ENCODE measurements around the gene VRK3.
"Not testable (repeated sequence)": the region's sequence is repeated elsewhere in the genome, so short reads cannot be mapped to it uniquely, and the experiment has no call there.

The VRK3 gene, protein sequence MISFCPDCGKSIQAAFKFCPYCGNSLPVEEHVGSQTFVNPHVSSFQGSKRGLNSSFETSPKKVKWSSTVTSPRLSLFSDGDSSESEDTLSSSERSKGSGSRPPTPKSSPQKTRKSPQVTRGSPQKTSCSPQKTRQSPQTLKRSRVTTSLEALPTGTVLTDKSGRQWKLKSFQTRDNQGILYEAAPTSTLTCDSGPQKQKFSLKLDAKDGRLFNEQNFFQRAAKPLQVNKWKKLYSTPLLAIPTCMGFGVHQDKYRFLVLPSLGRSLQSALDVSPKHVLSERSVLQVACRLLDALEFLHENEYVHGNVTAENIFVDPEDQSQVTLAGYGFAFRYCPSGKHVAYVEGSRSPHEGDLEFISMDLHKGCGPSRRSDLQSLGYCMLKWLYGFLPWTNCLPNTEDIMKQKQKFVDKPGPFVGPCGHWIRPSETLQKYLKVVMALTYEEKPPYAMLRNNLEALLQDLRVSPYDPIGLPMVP

DNA sequence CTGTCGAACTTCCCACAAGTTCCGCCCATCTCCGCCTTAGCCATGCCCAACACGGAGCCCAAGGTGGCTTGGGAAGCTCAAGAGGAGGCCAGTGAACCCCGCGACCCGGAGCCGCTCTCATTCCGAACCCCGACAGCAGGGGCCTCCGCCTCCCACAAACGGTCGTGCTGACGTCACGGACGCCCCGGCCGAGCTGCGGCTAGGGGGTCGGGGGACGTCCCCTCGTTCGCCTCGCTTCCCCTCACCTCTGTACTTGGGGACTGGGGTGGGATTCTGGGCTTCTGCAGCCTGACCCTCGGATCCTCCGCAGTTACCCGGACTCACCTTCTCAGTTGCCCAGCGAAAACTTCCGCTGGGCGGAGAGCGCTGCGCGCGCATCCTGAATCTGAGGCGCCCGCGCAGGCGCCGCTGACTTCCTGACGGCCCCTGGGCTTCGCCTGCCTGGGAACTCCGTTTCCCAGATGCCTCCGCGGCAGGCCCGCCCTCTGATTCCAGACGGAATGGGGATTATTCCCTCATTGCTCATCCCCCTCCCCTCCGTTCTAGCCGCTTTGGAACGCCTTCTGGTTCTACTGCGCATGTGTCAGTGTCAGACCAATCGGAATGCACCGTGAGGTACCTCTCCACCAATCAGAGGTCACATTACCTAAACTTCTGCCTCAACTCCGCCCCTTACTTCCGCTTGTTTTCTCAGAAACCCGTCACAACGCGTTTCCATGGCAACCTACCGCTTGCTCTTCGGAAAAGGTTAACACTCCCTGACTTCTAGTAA, at the start of gene VRK3:
TSS of gene VRK3 (minus strand) at position 351 of the 772 bp plus-strand sequence. CDS start 9,210 bp downstream, outside the sequence.
- peak; percentile 99 for DNase-seq

DNA sequence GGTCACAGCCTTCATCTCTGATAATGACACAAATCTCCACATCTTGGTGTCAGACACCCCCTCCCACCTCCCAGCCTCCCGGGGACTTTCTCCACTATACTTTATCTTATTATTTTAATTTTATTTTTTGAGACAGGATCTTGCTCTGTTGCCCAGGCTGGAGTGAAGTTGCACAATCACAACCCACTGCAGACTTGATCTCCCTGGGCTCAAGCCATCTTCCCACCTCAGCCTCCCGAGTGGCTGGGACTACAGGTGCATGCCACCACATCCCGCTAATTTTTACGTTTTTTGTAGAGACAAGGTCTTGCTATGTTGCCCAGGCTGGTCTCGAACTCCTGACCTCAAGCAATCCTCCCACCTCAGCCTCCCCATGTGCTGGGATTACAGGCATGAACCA, 43.2 kb upstream of the VRK3 start:
- not testable (repeated sequence) for DNase-seq

DNA sequence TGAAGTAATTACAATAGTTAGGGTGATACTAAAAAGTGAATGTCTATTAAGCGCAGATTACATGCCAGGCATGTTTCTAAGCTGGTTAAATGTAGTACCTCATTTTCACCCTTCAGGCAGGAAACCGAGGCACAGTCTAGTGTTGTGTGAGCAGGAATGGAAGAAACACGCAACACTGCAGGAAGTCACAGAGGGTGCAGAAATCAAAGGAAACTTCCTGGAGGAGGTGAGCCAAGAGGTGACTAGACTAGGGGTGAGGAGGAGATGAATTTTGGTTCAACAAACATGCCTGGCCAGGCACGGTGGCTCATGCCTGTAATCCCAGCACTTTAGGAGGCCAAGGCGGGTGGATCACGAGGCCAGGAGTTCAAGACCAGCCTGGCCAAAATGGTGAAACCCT, 42.4 kb upstream of the VRK3 start:
- no peak for DNase-seq

DNA sequence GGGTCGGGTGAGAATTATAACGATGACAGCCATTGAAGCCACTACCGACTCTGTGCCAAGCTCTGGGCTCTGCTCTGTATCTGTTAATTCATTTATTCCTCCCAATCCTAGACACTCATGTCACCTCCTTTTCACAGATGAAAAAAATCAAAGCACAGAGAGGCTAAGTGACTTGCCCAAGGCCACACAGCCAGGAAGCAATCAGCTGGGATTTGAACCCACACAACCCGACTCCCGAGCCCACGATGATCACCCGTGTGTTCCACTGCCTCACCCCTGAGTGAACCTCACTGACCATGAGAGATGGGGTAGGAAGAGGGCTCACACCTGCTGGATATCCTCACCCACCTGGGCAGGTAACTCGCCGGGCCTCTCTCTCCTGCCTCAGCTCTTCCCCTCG, 40.8 kb upstream of the VRK3 start:
- no peak for DNase-seq

DNA sequence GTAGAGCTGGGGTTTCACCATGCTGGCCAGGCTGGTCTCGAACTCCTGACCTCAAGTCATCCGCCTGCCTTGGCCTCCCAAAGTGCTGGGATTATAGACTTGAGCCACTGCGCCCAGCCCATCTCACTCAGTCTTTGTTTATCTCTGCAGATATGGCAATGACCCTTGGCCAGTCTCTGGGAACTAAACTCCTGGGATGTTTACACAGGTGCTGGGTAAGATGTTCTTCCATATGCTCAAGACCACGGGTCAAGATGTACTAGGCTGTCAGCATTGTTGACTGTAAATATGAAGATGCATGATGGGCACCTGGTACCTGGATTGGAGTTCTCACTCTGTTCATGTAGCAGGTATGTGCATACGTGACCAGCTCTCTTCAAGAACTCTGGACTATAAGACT, 36.5 kb upstream of the VRK3 start:
- no peak for DNase-seq

DNA sequence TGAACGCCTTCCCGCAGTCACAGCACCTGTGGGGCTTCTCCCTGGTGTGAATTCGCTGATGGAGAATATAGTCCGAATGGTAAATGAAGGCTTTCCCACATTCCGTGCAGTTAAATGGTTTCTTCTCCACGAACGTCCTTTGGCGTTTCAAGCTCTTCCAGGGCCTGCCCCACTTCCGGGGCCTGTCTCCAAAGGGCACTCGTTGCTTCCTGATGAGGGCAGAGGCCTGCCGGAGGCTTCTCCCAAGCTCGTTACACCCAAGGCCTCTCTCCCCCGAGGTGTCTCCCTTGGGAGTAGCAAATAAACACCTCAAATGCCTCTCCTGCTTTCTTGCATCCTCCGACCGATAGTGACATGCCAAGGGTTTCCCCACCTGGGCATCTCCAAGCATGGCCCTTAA, 34.9 kb upstream of the VRK3 start:
- DNase-seq: no peak

DNA sequence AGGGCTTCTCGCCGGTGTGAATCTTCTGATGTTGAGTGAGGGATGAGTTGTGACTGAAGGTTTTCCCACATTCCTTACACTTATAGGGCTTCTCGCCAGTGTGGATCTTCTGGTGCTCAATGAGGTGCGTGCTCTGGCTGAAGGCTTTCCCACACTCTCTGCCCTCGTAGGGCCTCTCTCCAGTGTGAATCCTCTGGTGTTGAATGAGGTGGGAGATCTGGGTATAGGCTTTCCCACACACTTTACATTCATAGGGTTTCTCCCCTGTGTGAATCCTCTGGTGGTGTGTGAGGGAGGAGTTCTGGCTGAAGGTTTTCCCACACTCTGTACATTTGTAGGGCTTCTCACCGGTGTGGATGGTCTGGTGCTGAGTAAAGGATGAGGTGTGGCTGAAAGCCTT, 33.9 kb upstream of the VRK3 start:
- no peak for DNase-seq

DNA sequence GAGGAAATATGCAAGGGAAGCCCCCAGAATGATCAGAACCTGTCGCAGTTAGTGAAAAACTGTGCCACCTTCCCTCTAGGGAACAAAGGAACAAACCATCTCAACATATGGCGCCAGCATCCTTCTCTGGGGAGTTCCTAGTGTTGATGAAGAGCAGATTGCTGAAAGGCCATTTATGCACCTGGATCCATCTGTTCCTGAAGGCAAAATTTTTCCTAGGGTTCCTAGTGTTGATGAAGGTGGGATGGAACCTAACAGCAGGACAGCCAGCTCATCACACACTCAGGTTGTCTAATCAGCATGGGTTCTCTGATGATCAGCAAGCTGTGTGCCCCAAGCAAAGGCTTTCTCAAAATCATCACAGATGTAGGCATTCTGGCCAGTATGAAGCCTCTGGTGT, 33.3 kb upstream of the VRK3 start:
- no peak for DNase-seq

DNA sequence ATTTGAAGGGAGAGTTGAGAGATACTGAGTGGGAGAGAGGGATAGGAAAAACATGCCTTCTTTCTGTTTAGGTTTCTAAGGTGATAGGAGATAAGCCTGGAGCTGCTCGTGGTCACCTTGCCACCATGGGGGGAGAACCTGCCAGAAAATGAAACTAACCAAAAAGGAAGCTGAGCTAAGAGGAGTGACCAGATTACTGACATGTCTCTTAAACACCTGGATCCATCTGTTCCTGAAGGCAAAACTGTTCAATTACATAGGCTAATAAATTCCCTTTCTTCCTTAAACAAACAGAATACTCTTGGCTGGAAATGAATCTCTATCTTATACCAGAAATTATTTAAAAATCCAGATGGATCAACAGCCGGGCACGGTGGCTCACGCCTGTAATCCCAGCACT, 27.9 kb upstream of the VRK3 start:
- DNase-seq: no peak

DNA sequence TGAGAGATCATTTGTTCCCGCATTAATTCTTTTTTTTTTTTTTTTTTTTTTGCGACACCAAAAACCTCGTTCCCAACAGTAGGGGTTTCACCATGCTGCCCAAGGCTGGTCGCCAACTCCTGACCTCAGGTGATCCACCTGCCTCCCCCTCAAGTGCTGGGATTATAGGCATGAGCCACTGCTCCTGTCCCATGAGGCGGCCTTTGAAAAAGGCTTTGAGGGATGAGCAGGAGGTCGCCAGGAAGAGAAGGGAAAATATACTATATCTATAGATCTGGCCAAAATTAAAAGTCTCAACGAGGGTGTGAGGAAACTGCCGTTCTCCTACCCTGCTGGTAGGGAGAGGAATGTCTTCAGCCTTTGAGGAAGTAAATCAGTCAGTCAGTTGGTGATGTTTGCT, 26.8 kb upstream of the VRK3 start:
- no peak for DNase-seq

DNA sequence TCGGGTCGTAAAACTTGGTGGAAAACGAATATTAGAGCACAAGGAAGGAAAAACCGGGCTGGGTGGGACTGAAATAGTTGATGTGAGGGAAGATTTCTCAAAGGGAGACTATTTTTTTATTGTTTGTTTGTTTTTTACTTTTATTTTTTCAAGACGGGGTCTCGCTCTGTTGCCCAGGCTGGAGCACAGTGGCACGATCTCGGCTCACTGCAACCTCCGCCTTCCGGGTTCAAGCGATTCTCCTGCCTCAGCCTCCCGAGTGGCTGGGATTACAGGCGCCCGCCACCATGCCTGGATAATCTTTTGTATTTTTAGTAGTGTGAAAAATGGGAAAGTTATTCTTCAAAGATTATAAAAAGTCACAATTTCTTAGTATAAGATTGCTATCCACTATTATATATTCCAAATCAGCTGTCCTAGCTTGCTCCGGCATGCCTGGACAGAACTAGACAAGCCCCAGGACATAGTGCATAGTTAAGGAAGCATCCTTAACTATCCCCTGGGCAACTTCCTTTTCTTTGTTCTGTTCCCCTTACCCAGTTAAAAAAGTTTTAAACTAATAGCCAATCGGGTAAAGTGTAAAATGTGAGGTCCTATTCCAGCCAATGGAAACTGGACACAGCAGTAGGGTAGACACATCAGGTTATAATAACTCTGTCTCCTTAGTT, 26.2 kb upstream of the VRK3 start:
- DNase-seq: not testable (repeated sequence)

DNA sequence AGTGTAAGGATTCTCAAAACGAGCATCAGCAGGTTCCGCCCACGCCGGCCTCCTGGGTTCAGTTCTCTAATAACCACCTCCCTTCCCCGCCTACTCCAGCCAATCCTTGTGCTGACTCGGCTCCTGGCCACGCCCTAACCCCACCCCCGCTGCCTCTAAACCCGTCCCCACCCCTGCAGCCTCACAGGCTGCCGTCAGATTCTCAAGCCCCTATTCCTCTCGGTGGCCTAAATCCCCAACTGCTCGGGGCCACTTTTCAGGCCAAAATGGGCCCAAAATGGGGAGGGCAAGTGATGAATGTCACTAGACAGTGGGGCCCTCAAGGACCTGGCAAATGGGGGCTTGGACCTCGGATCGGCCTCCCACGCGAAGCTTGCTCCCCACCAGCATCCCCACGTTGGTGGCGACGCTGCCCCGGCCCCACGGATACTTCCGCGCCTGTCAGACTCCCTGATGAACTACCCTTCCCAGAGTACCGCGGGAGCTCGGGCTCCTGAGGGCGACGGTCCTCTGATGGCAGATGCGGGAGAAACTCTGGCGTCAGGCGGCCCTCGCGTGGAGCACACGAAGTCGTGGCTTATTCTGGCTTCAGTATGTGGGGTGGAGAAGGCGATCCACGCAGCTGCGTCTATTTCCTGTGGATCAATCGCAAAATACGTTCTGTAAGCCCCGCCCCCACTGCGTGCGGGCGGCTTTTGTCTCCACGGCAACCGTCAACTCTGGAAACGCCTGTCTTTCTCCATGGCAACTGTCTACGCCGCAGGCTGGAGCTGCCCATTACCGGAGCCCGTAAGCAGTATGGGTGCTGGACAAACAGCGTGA, 25.4 kb upstream of the VRK3 start:
- peak; percentile 85 for DNase-seq

DNA sequence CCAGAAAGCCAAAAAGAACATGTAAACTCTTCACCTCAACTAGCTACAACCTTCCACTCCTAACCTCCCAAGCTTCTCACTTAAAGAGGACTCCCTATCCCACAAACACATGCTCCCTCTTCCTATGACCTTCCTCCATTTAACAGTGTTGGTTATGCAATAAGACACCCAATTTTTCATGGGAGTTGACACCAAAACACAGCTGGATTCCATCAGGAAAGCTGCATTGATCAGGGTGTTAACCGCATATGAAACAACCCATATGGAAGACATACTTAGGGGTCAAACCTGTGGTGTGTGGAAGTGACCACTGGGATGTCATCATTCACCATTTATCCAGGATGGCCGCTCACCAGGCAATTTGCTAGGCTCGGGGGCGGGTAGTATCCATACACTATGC, 22.5 kb upstream of the VRK3 start:
- DNase-seq: no peak

DNA sequence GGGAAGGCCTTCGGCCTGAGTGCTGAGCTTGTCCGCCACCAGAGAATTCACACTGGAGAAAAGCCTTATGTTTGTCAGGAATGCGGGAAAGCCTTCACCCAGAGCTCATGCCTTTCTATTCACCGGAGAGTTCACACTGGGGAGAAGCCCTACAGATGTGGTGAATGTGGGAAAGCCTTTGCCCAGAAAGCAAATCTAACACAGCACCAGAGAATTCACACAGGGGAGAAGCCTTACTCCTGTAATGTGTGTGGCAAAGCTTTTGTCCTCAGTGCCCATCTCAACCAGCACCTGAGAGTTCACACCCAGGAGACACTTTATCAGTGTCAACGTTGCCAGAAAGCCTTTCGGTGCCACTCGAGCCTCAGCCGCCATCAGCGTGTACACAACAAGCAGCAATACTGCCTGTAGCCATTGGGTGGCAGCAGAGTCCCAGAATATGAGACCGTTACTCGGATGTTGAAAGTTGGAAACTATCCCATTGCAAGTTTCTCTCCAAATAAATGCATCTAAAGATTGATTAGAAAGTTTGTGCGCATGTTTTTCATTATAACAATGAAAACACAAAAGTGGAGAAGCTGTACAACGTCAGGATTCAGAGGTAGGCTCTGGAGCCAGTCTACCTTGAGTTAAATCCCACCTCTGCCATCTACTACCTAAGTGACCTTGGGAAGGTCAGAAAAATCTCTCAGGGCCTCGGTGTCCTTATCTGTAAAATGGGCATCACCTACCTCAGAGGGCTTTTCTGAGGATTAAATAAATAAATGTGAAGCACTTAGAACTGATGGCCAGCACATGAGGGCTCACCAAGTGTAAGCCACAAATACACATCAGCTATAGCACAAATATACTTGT, 21.7 kb upstream of the VRK3 start:
- no peak for DNase-seq

DNA sequence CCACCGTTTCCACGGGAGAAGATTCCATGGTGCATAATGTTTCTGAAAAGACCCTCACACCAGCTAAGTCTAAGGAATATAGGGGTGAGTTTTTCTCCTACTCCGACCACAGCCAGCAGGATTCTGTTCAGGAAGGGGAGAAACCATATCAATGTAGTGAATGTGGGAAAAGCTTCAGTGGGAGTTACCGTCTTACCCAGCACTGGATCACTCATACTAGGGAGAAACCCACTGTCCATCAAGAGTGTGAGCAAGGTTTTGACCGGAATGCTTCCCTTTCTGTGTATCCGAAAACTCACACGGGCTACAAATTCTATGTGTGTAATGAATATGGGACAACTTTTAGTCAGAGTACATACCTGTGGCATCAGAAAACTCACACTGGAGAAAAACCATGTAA, 19.8 kb upstream of the VRK3 start:
- no peak for DNase-seq

DNA sequence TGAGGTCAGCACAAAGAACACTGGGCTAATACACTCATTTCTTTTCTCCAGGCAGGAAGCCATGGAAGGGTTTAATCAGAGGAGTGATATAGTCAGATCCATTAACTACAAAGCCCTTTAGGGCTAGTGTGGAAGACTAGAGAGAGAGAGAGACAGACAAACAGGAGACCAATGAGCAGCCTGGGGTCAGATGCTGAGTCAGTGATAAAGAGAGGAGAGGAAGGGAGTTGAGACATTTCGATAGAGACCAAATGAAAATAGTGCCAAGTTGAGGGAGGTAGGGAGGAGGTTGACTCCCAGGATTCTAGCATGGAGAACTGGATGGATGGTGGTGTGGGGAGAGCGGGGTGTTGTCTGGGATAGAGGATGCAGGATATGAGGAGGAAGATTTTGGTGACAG, 18.8 kb upstream of the VRK3 start:
- DNase-seq: no peak

DNA sequence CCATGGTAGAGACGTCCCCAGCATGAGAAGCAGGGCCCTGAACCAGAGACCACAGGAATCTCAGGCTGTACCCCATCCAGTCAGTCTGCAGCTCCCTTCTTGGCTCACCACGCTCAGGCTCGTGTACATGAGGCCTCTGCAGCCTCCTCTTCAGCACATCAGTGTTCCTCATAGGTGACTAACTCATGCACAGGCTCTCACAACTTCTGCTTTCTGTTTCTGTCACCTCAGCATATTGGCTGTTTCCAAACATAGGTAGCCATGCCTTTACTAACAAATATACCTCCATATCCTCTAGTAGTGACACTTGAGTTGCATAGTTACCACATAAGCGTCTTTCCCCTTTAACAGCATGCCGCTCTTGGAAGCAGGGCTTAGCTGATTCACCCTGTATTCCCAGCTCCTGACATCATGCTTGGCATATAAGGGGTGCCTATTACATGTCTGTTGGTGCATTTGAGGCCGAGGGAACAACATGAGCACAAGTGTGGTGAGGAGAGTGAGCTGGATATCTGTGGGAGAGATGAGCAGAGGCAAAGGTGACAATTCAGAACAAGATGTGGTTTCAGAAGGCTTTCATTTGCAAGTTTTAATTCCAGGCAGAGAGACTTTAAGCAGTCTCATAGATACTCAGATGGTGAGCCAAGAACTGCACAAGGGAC, 17.3 kb upstream of the VRK3 start:
- DNase-seq: no peak

DNA sequence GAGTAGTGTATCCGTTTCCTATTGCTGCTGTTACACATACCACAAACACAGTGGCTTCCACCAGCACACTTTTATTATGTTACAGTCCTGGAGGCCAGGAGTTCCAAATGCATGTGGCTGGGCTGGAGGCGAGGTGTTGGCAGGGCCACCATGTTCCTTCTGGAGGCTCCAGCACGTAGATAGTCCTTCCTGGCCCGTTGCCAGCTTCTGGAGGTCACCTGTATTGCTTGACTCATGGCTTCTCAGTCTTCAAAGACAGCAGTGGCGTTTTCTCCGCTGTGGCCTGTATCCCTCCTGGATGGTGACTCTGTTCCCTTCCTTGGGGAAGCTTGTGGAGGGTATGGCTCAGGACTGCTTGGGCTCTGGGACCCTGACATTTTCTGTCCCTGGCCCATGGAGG, 15.8 kb upstream of the VRK3 start:
- DNase-seq: no peak

DNA sequence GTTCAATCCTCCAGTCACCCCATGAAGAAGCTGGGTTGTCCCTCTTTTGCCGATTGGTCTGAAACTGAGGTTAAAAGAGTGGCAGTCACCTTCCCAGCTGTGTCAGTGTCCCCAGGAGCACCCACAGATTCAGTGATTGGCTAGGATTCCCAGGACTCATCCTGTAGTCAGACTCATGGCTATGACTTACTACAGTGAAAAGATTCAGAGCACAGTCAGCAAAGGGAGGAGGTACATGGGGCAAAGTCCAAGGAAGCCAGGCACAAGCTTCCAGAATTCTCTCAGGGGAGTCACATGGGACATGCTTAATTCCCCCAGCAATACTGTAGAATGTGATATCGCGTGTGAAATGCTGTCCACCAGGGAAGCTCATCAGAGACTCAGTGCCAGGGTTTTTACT, 14.8 kb upstream of the VRK3 start:
- DNase-seq: no peak

DNA sequence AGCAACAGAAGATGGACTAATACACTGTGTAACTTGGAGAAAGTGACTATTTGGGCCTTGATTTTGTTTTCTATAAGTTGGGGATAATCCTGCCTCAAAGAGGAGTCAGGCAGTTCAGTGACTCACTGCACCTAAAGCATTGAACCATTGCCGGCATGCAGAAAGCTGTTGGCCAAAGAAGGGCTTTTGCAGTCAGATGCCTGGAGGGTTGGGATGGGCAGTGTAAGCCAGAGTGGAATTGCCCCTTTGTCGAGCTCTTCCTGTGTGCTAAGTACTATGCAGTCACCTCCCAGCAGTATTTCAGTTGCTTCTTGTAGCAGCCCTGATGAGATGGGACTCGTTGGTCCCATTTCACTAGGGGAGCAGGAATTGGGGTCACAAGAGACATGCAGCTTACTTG, 11.7 kb upstream of the VRK3 start:
- no peak for DNase-seq

DNA sequence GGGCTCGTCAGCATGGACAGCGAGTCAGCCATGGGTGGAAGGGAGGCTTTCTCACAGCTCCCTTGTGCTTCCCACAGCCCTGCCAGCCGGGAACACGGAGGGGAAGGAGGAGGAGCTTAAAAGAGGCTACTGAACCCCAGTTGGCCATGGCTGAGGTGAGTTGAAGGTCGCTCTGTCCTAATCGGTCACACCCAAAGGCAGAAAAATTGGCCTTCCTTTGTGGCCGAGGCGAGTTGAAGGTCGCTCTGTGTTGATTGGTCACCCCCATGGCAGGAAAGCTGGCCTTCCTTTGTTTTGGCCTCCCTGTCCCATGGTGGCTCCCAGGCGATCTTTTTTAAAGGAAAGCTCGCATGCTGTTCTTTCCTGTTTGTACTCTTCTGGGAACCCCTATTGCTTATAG, 5.8 kb upstream of the VRK3 start:
- DNase-seq: no peak

All from left hindlimb (tissue), 1 donor.